Measurements from ENCODE around the gene PODXL2.

Gene PODXL2, protein sequence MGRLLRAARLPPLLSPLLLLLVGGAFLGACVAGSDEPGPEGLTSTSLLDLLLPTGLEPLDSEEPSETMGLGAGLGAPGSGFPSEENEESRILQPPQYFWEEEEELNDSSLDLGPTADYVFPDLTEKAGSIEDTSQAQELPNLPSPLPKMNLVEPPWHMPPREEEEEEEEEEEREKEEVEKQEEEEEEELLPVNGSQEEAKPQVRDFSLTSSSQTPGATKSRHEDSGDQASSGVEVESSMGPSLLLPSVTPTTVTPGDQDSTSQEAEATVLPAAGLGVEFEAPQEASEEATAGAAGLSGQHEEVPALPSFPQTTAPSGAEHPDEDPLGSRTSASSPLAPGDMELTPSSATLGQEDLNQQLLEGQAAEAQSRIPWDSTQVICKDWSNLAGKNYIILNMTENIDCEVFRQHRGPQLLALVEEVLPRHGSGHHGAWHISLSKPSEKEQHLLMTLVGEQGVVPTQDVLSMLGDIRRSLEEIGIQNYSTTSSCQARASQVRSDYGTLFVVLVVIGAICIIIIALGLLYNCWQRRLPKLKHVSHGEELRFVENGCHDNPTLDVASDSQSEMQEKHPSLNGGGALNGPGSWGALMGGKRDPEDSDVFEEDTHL

GRCh38 chr3:127628788-127629466 is at the start of gene PODXL2:
PODXL2 (plus strand) TSS chr3:127629185; CDS start chr3:127629220, 35 bp downstream.
- peak; percentile 88 for DNase-seq

GRCh38 chr3:127580327-127581060 is 48.5 kb upstream of the PODXL2 start:
- no peak for DNase-seq

- DNase-seq: no peak
Measured at GRCh38 chr3:127584734-127585133, 44.3 kb upstream of the PODXL2 start.

- no peak for DNase-seq
Measured at GRCh38 chr3:127585163-127585812, 43.7 kb upstream of the PODXL2 start.

DNA sequence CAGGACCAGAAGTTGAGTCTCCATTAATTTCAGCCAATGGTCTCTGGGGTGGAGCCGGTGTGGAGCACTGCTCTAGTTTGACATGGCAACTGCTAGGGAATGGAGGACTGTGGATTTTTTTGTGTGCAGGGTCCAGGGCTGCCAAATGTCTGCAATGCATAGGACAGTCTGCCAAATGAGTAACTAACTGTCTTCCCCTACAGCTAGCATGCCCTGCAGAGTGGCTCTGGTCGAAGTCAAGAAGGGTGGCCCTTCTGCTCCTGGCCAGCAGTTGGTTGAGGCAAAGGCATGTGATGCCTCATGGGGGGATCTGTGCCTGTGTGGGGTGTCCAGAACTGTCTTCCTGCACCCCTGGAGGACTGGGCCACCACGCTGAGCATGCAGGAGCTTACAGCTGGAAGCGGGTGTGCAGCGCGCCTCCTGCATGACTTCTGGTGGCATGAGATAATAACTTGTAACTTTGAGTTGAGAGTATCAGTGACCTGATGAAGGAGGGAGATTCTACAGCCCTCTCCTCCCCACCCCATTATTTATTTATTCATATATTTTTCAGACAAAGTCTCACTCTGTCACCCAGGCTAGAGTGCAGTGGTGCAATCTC is 43.1 kb upstream of the PODXL2 start:
- DNase-seq: no peak

DNA sequence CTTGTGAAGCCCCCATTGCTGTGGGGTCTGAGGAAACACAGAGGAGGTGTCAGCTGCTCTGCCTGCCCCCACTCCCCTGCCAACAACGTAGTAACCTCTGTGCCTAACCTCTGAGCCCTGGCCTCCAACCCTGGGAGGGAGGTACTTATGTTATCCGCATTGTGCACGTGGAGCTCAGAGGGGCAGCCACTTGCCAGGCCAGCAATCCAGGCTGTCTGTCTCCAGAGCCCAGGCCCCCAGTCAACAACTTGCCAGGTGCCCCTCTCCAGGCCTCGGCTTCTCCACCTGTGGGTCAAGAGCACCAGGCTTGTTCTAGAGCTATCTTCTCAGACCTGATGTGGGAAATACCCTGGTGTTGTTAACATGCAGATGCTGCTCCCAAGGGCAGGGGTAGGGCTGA is 41.1 kb upstream of the PODXL2 start:
- no peak for DNase-seq

- DNase-seq: peak; percentile 27
Measured at GRCh38 chr3:127588806-127589577, 40.0 kb upstream of the PODXL2 start.

DNA sequence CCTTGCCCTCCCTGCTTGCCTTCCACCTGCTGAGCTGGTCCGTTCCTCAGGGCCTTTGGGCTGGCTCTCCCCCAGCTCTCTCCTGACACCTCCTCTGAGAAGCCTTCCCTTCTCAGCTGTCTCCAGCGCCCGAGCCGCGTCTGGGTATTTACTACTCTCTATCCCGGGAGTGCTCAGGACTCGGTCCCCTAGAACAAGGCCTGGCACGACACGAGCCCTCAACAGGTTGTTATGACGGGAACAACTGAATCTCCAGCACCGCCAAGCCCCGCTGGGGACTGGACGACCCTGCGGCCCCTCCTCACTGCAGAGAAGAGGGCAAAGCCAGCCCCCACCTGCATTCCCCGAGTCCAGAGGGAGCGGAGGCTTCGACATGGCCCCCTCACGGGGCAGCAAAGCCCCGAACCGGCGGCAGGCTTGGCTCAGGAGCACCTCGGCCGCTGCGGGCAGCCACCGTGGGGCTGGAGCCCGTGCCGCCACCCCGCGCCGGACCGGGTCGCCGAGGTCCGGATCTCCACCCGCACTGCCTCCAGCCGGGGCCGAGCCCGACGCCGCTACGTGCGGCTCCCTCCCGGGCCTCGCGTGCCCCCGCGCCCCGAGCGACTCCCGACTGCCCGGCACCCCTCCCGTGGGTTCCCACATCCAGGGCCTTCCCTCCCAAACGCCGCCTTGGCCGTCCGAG is 39.2 kb upstream of the PODXL2 start:
- DNase-seq: peak; percentile 33

GRCh38 chr3:127590282-127590592 is 38.7 kb upstream of the PODXL2 start:
- no peak for DNase-seq

- peak; percentile 100 for DNase-seq
Measured at GRCh38 chr3:127590593-127591465, 38.2 kb upstream of the PODXL2 start, which contains the start of gene TPRA1. TPRA1 (minus strand) TSS chr3:127590733; CDS start chr3:127580146, 10,587 bp downstream.

- DNase-seq: no peak
Measured at GRCh38 chr3:127593178-127593577, 35.8 kb upstream of the PODXL2 start.

DNA sequence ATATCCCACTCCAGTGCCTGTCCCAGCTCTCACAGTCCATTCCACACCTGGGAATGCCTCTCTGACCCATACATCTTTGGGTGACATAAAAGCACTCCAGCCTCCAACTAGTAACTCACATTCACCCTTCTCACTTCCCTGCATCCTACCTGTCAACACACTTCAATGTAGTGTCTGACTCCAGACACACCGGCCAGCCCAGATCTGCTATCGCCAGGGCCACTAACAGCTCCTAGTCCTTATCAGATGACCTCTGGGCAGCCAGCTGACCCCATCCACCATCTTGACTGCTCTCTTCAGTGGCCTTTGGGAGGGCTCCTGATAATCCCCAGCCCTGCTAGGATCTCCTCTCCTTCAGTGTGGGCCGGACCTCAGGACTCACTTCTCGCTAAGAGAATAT is 33.7 kb upstream of the PODXL2 start:
- DNase-seq: no peak

DNA sequence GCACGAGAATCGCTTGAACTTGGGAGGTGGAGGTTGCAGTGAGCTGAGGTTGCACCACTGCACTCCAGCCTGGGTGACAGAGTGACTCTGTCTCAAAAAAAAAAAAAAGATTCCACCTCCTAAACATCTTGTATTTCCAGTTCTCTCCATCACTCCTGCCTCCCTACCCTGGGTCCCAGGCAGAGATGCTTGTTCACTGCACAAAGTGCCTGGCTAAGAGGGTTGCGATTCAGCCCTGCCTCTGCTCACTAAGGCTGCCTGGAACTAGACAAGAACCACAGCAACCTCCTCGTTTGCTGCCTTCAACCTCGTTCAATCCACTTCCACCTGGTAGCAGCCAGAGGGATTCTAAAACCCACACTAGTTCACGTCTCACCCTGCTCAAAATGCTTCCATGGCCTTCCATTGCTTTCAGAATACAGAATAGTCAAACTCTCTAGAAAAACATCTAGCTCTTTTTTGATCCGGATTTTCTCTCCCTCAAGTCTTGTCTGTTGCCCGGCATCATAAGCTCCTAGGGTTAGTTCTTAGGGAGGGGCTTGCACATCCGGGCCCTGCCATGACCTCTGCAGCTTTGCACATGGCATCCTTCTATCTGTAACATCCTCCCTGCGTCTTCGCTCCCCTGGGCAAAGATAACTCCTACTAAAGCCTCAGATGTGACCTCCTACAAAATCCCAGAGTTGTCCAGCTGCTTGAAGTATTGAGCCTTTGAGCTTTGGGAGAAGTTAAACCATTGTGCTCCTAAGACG is 31.8 kb upstream of the PODXL2 start:
- DNase-seq: peak; percentile 25

- DNase-seq: peak; percentile 51
Measured at GRCh38 chr3:127598841-127599570, 30.0 kb upstream of the PODXL2 start.

DNA sequence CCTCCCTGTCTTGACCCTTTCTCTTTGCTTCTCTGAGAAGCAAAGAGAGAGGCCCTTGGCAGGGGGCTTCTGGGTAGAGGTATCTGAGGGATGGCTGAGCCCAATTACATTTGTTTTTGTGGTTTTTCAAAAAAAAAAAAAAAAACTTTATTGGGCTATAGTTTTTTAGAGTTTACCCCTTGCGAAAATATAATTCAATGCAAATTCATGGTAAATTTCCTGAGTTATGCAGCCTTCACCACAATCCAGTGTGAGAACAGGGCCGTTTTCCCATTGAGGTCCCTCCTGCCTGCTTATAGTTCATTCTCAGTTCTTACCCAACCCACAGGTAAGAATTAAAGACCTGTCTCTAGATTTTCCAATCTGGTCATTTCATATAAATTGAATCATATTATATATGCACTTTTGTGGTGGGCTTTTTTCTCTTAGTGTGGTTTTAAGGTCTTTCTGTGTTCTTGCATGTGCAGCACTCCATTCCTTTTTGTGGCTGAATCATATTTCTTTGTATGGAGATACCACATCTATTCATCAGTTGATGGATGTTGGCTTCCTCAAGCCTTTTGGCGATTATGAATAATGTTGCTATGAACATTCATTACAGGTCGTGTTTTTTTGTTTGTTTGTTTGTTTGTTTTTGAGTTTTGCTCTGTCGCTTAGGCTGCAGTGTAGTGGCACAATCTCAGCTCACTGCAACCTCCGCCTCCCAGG is 28.1 kb upstream of the PODXL2 start:
- DNase-seq: no peak

DNA sequence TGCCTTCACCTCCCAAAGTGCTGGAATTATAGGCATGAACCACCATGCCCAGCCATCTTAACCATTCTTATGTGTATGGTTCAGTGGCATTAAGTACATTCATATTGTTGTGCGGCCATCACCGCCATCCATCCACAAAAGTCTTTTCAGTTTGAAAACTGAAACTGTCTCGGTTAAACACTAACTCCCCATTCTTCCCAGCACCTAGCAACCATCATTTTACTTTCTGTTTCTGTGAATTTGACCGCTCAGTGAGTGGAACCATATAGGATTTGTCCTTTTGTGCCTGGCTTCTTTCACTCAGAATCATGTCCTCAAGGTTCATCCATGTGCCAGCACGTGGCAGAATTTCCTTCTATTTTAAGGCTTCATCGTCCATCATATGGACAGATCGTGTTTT is 24.9 kb upstream of the PODXL2 start:
- no peak for DNase-seq

GRCh38 chr3:127604546-127605165 is 24.3 kb upstream of the PODXL2 start:
- no peak for DNase-seq
